ENCODE measurements around the gene JUNB. TPM values are rescaled to one million over a fixed set of nuclear protein-coding genes. Genes with fewer than 3 reads are reported as not detected.
A peak's percentile ranks its signal among the peaks of the same experiment; 100 is the strongest.

The JUNB gene
- total and polyA plus RNA-seq, 10 of the 15 experiments (the other 5 are each of a cell fraction or from before 2014, with no cell fraction given) = 0.55 to 144 (median 68.3) TPM

DNA sequence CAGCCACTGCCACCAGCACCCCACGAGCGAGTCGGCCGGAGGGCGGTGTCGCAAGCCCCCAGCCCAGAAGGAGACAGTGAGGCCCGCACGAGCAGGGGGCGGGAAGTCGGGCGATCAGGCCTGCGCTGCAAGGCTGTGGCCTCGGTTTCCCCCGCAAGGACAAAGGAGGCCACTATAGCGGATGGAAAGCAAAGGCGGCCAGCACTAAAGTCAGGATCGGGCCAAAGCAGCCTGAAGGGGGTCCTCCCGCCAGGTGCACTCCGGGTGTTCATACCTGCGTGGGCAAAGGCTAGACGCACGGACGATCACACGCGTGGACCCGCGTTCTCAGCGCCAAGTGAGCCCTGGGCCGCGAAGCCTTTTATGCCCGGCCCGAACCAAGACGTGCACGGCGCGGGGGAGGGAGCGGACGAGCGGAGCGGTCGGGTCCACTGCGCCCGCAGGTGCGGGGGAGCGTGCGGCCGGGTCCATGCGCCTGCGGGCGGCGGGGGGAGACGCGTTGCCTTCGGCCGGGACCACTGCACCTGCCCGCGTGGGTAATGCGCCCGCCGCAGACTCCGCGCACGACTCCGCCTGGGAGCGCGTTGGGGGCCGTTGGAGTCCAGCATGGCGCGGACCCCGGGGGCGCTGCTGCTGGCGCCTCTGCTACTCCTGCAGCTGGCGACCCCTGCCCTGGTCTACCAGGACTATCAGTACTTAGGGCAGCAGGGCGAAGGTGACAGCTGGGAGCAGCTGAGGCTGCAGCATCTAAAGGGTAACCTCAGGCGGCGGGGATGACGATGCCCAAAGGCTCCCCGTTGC lies 10.4 kb downstream of the JUNB start, which contains the start of the genes PRDX2 and THSD8 (continued):
- TF ChIP-seq, protein P1, sequence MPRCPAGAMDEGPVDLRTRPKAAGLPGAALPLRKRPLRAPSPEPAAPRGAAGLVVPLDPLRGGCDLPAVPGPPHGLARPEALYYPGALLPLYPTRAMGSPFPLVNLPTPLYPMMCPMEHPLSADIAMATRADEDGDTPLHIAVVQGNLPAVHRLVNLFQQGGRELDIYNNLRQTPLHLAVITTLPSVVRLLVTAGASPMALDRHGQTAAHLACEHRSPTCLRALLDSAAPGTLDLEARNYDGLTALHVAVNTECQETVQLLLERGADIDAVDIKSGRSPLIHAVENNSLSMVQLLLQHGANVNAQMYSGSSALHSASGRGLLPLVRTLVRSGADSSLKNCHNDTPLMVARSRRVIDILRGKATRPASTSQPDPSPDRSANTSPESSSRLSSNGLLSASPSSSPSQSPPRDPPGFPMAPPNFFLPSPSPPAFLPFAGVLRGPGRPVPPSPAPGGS (IDR thresholded peaks at IDR 0.05; ENCODE audit: borderline replicate concordance, insufficient read depth, low read depth, low read length, poor library complexity, severe bottlenecking) = no peak
- TF ChIP-seq ZBED1 (IDR thresholded peaks at IDR 0.05; ENCODE audit: borderline replicate concordance) = no peak
- no peak for TF ChIP-seq IRF5 (IDR thresholded peaks at IDR 0.05; ENCODE audit: borderline replicate concordance)
- peak; percentile 92 for TF ChIP-seq ATF7 (IDR thresholded peaks at IDR 0.05; ENCODE audit: low read depth)
- TF ChIP-seq, protein P2, sequence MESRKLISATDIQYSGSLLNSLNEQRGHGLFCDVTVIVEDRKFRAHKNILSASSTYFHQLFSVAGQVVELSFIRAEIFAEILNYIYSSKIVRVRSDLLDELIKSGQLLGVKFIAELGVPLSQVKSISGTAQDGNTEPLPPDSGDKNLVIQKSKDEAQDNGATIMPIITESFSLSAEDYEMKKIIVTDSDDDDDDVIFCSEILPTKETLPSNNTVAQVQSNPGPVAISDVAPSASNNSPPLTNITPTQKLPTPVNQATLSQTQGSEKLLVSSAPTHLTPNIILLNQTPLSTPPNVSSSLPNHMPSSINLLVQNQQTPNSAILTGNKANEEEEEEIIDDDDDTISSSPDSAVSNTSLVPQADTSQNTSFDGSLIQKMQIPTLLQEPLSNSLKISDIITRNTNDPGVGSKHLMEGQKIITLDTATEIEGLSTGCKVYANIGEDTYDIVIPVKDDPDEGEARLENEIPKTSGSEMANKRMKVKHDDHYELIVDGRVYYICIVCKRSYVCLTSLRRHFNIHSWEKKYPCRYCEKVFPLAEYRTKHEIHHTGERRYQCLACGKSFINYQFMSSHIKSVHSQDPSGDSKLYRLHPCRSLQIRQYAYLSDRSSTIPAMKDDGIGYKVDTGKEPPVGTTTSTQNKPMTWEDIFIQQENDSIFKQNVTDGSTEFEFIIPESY (IDR thresholded peaks at IDR 0.05) = no peak
- TF ChIP-seq BCL11A (IDR thresholded peaks at IDR 0.05; ENCODE audit: low read depth, low read length) = no peak
- TF ChIP-seq, protein P3, sequence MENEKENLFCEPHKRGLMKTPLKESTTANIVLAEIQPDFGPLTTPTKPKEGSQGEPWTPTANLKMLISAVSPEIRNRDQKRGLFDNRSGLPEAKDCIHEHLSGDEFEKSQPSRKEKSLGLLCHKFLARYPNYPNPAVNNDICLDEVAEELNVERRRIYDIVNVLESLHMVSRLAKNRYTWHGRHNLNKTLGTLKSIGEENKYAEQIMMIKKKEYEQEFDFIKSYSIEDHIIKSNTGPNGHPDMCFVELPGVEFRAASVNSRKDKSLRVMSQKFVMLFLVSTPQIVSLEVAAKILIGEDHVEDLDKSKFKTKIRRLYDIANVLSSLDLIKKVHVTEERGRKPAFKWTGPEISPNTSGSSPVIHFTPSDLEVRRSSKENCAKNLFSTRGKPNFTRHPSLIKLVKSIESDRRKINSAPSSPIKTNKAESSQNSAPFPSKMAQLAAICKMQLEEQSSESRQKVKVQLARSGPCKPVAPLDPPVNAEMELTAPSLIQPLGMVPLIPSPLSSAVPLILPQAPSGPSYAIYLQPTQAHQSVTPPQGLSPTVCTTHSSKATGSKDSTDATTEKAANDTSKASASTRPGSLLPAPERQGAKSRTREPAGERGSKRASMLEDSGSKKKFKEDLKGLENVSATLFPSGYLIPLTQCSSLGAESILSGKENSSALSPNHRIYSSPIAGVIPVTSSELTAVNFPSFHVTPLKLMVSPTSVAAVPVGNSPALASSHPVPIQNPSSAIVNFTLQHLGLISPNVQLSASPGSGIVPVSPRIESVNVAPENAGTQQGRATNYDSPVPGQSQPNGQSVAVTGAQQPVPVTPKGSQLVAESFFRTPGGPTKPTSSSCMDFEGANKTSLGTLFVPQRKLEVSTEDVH (IDR thresholded peaks at IDR 0.05; ENCODE audit: low read depth, partially characterized antibody) = no peak
- no peak for TF ChIP-seq ATF2 (IDR thresholded peaks at IDR 0.05; ENCODE audit: low read length)
- TF ChIP-seq HDAC6 (IDR thresholded peaks at IDR 0.05; ENCODE audit: unreplicated experiment) = no peak
- TF ChIP-seq CBX3 (IDR thresholded peaks at IDR 0.05; ENCODE audit: borderline replicate concordance, low read depth) = no peak
- no peak for TF ChIP-seq NR2C2 (IDR thresholded peaks at IDR 0.05; ENCODE audit: borderline replicate concordance, control insufficient read depth, insufficient read length, low read depth)
- TF ChIP-seq TCF7 (IDR thresholded peaks at IDR 0.05; ENCODE audit: borderline replicate concordance) = no peak
- peak; percentile 84; the same call in 2 of the 3 replicates for TF ChIP-seq POU2F2 (IDR thresholded peaks at IDR 0.05; ENCODE audit: borderline replicate concordance, low read depth, low read length)
- peak; percentile 89 for TF ChIP-seq ZNF207 (IDR thresholded peaks at IDR 0.05; ENCODE audit: borderline replicate concordance)
- TF ChIP-seq EGR1 (IDR thresholded peaks at IDR 0.05; ENCODE audit: borderline replicate concordance in 1 of 2, low read depth in 2 of 2, low read length in 2 of 2) = peak in 1 of 2 experiments; percentile 78; a peak in 2 of 3 replicates
- TF ChIP-seq FOXK2 (IDR thresholded peaks at IDR 0.05) = peak; percentile 97
- peak; percentile 24 for TF ChIP-seq MEF2B (IDR thresholded peaks at IDR 0.05; ENCODE audit: partially characterized antibody, poor library complexity, severe bottlenecking)

Data from GM12878 (cell line).